DOHH2 (cell line): ENCODE results near the gene AUNIP.

Experiments
- H3F3A ChIP-seq: fragments of 200-600 bp; sonication (generic), shearing (Covaris generic); 2 replicates; pipeline ENCODE4 v1.6.0; 2016; ENCODE audit warnings: antibody characterized with exemption, mild to moderate bottlenecking; ENCODE audit not compliant: control insufficient read depth, insufficient read depth
- H3K27ac ChIP-seq: fragments of 200-600 bp; sonication (generic); 2 replicates; pipeline ENCODE4 v1.5.1; 2014; ENCODE audit warnings: low read depth, mild to moderate bottlenecking, low read length, moderate library complexity
- H3K27me3 ChIP-seq: fragments of 200-600 bp; sonication (generic); 2 replicates; pipeline ENCODE4 v1.6.1; 2014; ENCODE audit warnings: mild to moderate bottlenecking, low read length, mixed read lengths; ENCODE audit not compliant: control insufficient read depth
- H3K36me3 ChIP-seq: fragments of 200-600 bp; sonication (generic); 2 replicates; pipeline ENCODE4 v1.6.1; 2014; ENCODE audit warnings: mild to moderate bottlenecking, low read length, moderate library complexity, mixed read lengths; ENCODE audit not compliant: control insufficient read depth
- H3K4me1 ChIP-seq: fragments of 200-600 bp; sonication (generic); 2 replicates; pipeline ENCODE4 v1.6.1; 2014; ENCODE audit warnings: mild to moderate bottlenecking, low read length, mixed read lengths; ENCODE audit not compliant: control insufficient read depth
- H3K4me2 ChIP-seq: fragments of 200-600 bp; sonication (generic); 2 replicates; pipeline ENCODE4 v1.6.0; 2014; ENCODE audit warnings: mild to moderate bottlenecking, low read length, moderate library complexity
- H3K4me3 ChIP-seq: fragments of 200-600 bp; sonication (generic); 2 replicates; pipeline ENCODE4 v1.5.1; 2014; ENCODE audit warnings: mild to moderate bottlenecking, low read length, mixed read lengths
- H3K79me2 ChIP-seq: fragments of 200-600 bp; sonication (generic); 2 replicates; pipeline ENCODE4 v1.6.1; 2014; ENCODE audit warnings: mild to moderate bottlenecking, low read length, mixed read lengths; ENCODE audit not compliant: control insufficient read depth
- H3K9me2 ChIP-seq: fragments of 200-600 bp; sonication (generic); replicated peaks from 2 replicates; pipeline ENCODE4 v1.6.1; 2014; ENCODE audit warnings: mild to moderate bottlenecking, low read length, mixed read lengths; ENCODE audit not compliant: control insufficient read depth
- H3K9me3 ChIP-seq: fragments of 200-600 bp; sonication (generic); 2 replicates; pipeline ENCODE4 v1.6.1; 2014; ENCODE audit warnings: antibody characterized with exemption, low read length, mixed read lengths; ENCODE audit not compliant: control insufficient read depth, insufficient read depth
- H4K20me1 ChIP-seq: fragments of 200-600 bp; sonication (generic); 2 replicates; pipeline ENCODE4 v1.6.0; 2014; ENCODE audit warnings: low read depth, mild to moderate bottlenecking, antibody characterized with exemption, low read length, moderate library complexity; ENCODE audit not compliant: control insufficient read depth, insufficient read depth
- EZH2phosphoT487 ChIP-seq: fragments of 200-600 bp; sonication (generic); IDR thresholded peaks from 2 replicates; pipeline ENCODE4 v1.6.1; 2017; ENCODE audit warnings: borderline replicate concordance, mild to moderate bottlenecking, antibody characterized with exemption, low read length, moderate library complexity, mixed read lengths
- TF ChIP-seq, protein P1 (sequence below): fragments of 200-600 bp; sonication (generic); IDR thresholded peaks from one replicate; pipeline ENCODE4 v1.5.1; 2014; ENCODE audit warnings: antibody characterized with exemption, mild to moderate bottlenecking, low read depth, low read length; ENCODE audit not compliant: poor library complexity, severe bottlenecking

The AUNIP gene

DNA sequence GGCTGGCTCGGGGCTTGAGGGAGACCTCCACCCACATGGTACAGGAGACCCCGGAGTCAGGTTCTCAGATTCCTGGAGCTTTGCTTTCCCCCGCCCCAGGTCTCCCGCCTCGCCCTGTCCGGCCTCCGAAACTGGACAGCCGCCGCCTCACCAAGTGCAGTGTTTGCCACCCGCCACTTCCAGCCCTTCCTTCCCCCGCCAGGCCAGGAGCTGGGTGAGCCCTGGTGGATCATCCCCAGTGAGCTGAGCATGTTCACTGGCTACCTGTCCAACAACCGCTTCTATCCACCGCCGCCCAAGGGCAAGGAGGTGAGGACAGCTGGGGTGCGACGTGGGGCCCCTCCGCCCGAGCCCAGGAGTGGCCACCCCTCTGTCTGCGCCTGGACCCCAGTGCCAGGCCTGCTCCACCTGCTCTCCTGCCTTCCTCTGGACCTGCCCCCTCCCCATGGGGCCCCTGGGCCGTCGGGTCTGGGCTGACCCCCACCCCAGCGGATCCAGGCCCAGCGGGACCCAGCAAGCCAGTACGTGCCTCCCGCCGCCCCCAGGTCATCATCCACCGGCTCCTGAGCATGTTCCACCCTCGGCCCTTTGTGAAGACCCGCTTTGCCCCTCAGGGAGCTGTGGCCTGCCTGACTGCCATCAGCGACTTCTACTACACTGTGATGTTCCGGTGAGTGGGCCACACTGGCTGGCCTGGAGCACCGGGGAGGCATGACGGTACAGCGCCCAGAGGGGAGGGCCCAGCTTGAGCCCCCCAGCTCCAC is 50.6 kb downstream of the AUNIP start:
- Histone ChIP-seq H3F3A (no peaks in the 10 kb centered on the region), H3K4me2 (no peak overlapping the region), H3K9me2 (no peaks in the 10 kb centered on the region), H3K4me3 (no peak overlapping the region), H3K4me1 (peaks cover 22% of the 10 kb centered on the region), H3K79me2 (no peaks in the 10 kb centered on the region), H4K20me1 (0 out of 2 replicates have a peak, but pooled peaks cover 4% of the 10 kb centered on the region), H3K36me3 (no peaks in the 10 kb centered on the region), H3K27me3 (no peaks in the 10 kb centered on the region), H3K9me3 (no peaks in the 10 kb centered on the region), H3K27ac (no peak overlapping the region)
- no peak for TF ChIP-seq EZH2phosphoT487
- TF ChIP-seq, protein P1, sequence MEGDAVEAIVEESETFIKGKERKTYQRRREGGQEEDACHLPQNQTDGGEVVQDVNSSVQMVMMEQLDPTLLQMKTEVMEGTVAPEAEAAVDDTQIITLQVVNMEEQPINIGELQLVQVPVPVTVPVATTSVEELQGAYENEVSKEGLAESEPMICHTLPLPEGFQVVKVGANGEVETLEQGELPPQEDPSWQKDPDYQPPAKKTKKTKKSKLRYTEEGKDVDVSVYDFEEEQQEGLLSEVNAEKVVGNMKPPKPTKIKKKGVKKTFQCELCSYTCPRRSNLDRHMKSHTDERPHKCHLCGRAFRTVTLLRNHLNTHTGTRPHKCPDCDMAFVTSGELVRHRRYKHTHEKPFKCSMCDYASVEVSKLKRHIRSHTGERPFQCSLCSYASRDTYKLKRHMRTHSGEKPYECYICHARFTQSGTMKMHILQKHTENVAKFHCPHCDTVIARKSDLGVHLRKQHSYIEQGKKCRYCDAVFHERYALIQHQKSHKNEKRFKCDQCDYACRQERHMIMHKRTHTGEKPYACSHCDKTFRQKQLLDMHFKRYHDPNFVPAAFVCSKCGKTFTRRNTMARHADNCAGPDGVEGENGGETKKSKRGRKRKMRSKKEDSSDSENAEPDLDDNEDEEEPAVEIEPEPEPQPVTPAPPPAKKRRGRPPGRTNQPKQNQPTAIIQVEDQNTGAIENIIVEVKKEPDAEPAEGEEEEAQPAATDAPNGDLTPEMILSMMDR: no peak

DNA sequence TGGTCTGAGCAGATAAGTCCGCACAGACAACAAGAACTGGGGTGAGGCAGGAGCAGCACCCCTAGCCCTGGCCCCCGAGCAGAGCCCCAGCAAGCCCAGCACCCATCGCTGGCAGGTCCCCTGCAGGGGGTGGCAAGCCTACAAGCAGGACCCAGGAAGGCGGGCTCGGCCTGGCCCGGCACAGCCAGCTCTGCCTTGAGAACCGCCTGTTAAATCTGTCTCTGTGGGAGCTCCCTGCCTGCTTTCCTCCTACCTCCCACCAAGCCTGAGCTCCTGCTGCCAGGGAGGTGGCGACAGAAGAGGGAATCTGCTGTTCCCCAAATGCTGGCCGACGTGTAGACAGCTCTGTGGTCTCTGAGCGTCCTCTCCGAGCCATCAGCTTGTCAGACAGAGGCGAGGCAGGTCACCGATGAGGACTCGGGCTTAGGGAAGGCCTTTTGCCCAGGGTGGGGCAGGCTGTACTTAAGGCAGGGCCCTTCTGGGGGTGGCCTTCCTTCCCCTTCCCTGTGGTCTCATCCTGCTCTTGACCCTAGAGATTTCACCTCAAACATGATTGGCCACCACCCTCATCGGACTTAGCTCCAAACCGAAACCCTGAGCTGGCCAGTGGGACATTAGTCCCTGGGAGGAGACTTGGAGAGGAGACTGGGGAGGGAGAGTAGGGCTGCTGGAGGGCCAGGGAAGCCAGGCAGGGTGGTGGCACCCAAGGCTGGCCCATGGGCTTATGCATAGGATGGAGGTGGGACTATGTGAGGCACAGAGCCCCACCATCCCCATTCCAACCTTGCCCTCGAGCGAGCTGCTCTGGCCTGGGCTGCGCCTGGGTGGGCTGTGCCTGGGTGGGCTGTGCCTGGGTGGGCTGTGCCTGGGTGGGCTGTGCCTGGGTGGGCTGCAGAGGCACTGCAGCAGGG is 51.5 kb downstream of the AUNIP start:
- Histone ChIP-seq H3K79me2 (no peaks in the 10 kb centered on the region), H3K4me3 (no peak overlapping the region), H3K9me2 (no peaks in the 10 kb centered on the region), H3F3A (peaks cover 1% of the 10 kb centered on the region; the same call in 1 of the 2 replicates), H3K9me3 (no peaks in the 10 kb centered on the region), H3K36me3 (no peaks in the 10 kb centered on the region), H4K20me1 (0 out of 2 replicates have a peak, but pooled peaks cover 5% of the 10 kb centered on the region), H3K4me2 (no peak overlapping the region), H3K27me3 (no peaks in the 10 kb centered on the region), H3K4me1 (peaks cover 31% of the 10 kb centered on the region), H3K27ac (no peak overlapping the region)
- TF ChIP-seq EZH2phosphoT487: no peak
- TF ChIP-seq, protein P1: no peak

DNA sequence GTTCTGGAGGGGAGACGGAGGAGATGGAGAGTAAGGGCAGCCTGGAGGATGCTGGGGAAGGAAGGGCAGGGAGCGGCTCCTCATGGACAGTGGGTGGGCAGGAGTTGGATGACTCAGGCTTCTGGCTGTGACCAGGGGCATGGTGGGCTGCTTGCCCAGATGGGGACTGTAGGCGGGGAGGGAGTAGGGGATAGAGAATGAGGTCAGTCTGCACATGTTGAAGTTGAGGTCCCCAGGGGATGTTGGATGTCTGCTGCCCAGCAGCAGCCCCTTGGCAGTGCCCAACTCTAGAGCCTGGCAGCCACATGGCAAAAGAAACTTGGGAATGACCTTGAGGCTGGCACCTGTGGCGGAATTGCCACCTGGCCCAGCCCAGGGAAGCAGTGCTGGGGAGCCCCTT is 52.8 kb downstream of the AUNIP start:
- 0 out of 2 replicates have a peak, but pooled peaks cover 7% of the 10 kb centered on the region for H4K20me1 ChIP-seq
- TF ChIP-seq EZH2phosphoT487: no peak
- TF ChIP-seq, protein P1: no peak
- H3K27ac ChIP-seq: no peak overlapping the region
- H3K9me3 ChIP-seq: no peaks in the 10 kb centered on the region
- no peak overlapping the region for H3K4me3 ChIP-seq
- peaks cover 4% of the 10 kb centered on the region; the same call in 1 of the 2 replicates for H3F3A ChIP-seq
- peaks cover 39% of the 10 kb centered on the region for H3K4me1 ChIP-seq
- no peaks in the 10 kb centered on the region for H3K27me3 ChIP-seq
- H3K4me2 ChIP-seq: no peak overlapping the region
- no peaks in the 10 kb centered on the region for H3K79me2 ChIP-seq
- no peaks in the 10 kb centered on the region for H3K36me3 ChIP-seq
- H3K9me2 ChIP-seq: no peaks in the 10 kb centered on the region
